Bronchial epithelial cell (primary cell): ENCODE data around the gene CLEC17A. TPM values are rescaled to one million over a fixed set of nuclear protein-coding genes. Genes with fewer than 3 reads are reported as not detected.
A peak's percentile ranks its signal among the peaks of the same experiment; 100 is the strongest.
"Not testable (repeated sequence)": the region's sequence is repeated elsewhere in the genome, so short reads cannot be mapped to it uniquely, and the experiment has no call there.

Experiments used
- DNase-seq: peaks from one replicate; pipeline ENCODE4 v3.0.0-alpha.2; 2010; ENCODE audit warnings: low read depth
- FAIRE-seq: peaks from 2 replicates; lab custom pipeline; 2011; peaks lifted over from hg19 to GRCh38; lab: Jason Lieb, UNC
- H3K27me3 ChIP-seq: 2 replicates; pipeline ENCODE4 v1.5.1; 2011; ENCODE audit warnings: low read length; ENCODE audit not compliant: control insufficient read depth, insufficient read depth
- H3K36me3 ChIP-seq: 2 replicates; pipeline ENCODE4 v1.5.1; 2011; ENCODE audit warnings: low read length; ENCODE audit not compliant: control insufficient read depth, insufficient read depth
- H3K4me3 ChIP-seq: 2 replicates; pipeline ENCODE4 v1.5.1; 2011; ENCODE audit warnings: mild to moderate bottlenecking, low read depth, low read length, control low read depth
- total RNA-seq: library from RNA; depleted of rRNA; stranded (reverse); fragments of >200 nt; gene quantifications from 2 replicates; pipeline ENCODE4 v1.2.1, GENCODE V29; 2014
- TF ChIP-seq, protein P1 (sequence below): IDR thresholded peaks from 2 replicates; pipeline ENCODE4 v1.5.1; 2011; ENCODE audit warnings: mild to moderate bottlenecking, moderate library complexity, low read length, control low read depth, inconsistent platforms; ENCODE audit not compliant: insufficient read depth, severe bottlenecking

CLEC17A gene
- total RNA-seq, 1 donor from 2014 or later, result not detected

DNA sequence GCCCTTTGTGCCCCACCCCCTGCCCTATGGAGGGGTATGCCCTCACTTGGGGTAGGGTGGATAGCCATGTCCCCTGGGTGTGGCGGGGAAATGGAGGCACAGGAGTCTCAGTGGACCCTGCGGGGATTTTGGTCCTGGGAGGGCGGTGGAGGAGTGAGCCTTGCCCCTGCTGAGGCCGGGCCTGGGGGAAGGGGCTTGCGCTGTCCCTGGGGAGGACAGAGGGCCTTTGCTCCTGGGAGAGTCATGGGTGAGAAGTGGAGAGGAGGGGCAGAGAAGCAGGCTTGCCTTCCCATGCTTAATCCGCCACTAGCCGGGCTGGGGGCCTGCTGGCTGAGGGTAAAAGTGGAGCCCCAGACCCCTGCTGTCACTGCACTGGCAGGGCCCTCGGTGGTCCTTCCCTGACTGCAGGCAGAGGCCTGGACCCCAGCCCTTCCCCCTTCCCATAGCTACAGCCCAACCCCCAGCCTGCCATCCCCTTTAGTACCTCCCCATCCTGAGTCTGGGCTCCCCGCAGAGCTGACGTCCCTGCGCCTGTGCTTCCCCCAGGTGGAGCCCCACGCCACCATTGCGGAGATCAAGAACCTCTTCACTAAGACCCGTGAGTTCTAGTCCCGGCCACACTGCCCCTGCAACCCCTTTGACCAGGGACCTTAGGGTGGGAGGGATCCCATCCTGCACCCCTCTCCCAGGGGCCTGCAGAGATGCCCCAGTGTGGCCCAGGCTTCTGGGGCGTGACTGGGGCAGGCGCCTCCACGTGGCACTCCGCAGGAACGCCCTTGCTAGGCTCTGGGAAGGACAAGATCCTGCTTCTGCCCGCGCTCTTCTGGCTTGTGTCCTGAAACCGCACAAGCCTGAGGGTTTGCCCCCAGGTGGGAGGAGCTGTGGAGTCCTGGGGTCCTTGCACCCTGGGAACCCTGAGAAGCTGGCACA, 20.0 kb upstream of the CLEC17A start:
- Histone ChIP-seq H3K27me3 (no peaks in the 10 kb centered on the region), H3K36me3 (peaks cover 13% of the 10 kb centered on the region), H3K4me3 (no peak overlapping the region)
- no peak for FAIRE-seq
- DNase-seq, result no peak
- TF ChIP-seq, protein P1, sequence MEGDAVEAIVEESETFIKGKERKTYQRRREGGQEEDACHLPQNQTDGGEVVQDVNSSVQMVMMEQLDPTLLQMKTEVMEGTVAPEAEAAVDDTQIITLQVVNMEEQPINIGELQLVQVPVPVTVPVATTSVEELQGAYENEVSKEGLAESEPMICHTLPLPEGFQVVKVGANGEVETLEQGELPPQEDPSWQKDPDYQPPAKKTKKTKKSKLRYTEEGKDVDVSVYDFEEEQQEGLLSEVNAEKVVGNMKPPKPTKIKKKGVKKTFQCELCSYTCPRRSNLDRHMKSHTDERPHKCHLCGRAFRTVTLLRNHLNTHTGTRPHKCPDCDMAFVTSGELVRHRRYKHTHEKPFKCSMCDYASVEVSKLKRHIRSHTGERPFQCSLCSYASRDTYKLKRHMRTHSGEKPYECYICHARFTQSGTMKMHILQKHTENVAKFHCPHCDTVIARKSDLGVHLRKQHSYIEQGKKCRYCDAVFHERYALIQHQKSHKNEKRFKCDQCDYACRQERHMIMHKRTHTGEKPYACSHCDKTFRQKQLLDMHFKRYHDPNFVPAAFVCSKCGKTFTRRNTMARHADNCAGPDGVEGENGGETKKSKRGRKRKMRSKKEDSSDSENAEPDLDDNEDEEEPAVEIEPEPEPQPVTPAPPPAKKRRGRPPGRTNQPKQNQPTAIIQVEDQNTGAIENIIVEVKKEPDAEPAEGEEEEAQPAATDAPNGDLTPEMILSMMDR, result no peak

DNA sequence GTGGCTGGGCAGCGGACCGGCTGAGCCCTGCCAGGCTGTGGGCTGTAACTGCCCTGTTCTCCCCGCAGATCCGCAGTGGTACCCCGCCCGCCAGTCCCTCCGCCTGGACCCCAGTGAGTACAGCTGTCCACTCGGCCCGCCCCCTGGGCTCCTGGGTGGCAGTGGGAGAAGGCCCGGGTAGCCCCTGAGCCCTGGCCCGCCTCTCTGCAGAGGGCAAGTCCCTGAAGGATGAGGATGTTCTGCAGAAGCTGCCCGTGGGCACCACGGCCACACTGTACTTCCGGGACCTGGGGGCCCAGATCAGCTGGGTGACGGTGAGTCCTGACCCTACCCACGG, 19.3 kb upstream of the CLEC17A start:
- FAIRE-seq (no peak), DNase-seq (no peak)
- no peaks in the 10 kb centered on the region for H3K27me3 ChIP-seq
- H3K4me3 ChIP-seq, result no peak overlapping the region
- H3K36me3 ChIP-seq, result peaks cover 9% of the 10 kb centered on the region
- TF ChIP-seq, protein P1, result no peak

DNA sequence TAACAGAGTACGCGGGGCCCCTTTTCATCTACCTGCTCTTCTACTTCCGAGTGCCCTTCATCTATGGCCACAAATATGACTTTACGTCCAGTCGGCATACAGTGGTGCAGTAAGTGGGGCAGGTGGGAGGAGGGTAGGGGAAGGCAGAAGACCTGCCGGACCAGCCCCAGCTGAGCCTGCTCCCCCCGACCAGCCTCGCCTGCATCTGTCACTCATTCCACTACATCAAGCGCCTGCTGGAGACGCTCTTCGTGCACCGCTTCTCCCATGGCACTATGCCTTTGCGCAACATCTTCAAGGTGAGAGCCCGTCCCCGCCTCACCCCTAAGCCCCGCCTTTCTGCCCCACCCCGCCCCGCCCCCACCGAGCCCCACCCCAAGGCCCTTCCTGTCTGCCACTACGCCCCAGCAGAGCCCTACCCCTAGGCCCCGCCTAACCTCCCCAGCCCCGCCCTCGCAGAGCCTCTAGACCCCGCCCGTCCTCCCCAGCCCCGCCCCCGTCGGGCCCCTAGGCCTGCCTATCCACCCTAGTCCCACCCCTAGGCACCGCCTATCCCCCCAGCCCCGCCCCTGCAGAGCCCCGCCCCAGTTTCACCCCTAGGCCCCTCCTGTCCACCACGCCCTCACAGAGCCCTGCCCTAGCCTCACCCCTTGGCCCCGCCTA, 18.8 kb upstream of the CLEC17A start:
- DNase-seq, result peak; percentile 35
- H3K36me3 ChIP-seq, result peaks cover 9% of the 10 kb centered on the region

DNA sequence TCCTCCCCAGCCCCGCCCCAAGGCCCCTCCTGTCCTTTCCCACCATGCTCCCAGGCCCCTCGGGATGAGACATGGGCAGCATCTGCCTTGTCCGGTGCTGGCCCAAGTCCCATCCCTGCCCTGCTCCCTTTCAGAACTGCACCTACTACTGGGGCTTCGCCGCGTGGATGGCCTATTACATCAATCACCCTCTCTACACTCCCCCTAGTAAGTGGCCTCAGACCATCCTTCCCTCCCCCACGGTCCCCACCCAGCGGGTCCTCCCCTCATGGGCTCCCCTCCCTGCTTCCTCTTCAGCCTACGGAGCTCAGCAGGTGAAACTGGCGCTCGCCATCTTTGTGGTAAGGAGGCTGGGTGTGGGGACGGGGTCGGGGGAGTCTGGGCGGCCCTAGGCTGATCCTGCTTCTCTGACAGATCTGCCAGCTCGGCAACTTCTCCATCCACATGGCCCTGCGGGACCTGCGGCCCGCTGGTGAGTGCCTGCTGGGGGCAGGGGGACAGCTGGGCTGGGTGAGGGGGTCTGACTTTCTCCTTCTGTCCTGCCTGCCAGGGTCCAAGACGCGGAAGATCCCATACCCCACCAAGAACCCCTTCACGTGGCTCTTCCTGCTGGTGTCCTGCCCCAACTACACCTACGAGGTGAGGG, 18.1 kb upstream of the CLEC17A start:
- H3K27me3 ChIP-seq, DNase-seq, H3K4me3 ChIP-seq: not testable (repeated sequence)
- peaks cover 10% of the 10 kb centered on the region for H3K36me3 ChIP-seq
- FAIRE-seq, result peak; percentile 32

More for the DNA sequence above, 18.8 kb upstream of the CLEC17A start:
- TF ChIP-seq, protein P1, result no peak
- FAIRE-seq, result no peak
- H3K4me3 ChIP-seq, result no peak overlapping the region
- no peaks in the 10 kb centered on the region for H3K27me3 ChIP-seq

DNA sequence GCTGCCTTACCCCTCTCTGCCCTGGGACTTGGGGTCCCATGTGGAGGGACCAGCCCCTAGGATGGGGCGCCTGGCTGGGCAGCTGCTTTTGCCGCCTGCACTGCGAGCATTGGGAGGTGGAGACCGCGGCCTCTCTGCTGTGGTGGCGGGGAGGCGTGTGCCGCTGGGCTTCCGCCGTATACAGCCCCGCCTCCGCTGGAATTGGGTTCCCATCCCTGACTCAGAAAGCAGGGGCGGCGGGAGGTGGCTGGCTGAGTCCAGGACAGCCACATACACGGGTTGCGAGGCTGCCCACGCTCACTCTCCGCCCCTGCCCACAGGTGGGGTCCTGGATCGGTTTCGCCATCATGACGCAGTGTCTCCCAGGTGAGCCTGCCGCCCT, 17.6 kb upstream of the CLEC17A start:
- Histone ChIP-seq H3K27me3 (no peaks in the 10 kb centered on the region), H3K4me3 (no peak overlapping the region), H3K36me3 (peaks cover 10% of the 10 kb centered on the region)
- no peak for FAIRE-seq
- TF ChIP-seq, protein P1, result no peak
- no peak for DNase-seq
